DOHH2 (cell line): Measurements from ENCODE around the gene DKK3.

Experiments
- EZH2phosphoT487 ChIP-seq: fragments of 200-600 bp; sonication (generic); IDR thresholded peaks from 2 replicates; pipeline ENCODE4 v1.6.1; 2017; ENCODE audit warnings: borderline replicate concordance, mild to moderate bottlenecking, antibody characterized with exemption, low read length, moderate library complexity, mixed read lengths
- TF ChIP-seq, protein P1 (sequence below): fragments of 200-600 bp; sonication (generic); IDR thresholded peaks from one replicate; pipeline ENCODE4 v1.5.1; 2014; ENCODE audit warnings: antibody characterized with exemption, mild to moderate bottlenecking, low read depth, low read length; ENCODE audit not compliant: poor library complexity, severe bottlenecking

- TF ChIP-seq, protein P1, sequence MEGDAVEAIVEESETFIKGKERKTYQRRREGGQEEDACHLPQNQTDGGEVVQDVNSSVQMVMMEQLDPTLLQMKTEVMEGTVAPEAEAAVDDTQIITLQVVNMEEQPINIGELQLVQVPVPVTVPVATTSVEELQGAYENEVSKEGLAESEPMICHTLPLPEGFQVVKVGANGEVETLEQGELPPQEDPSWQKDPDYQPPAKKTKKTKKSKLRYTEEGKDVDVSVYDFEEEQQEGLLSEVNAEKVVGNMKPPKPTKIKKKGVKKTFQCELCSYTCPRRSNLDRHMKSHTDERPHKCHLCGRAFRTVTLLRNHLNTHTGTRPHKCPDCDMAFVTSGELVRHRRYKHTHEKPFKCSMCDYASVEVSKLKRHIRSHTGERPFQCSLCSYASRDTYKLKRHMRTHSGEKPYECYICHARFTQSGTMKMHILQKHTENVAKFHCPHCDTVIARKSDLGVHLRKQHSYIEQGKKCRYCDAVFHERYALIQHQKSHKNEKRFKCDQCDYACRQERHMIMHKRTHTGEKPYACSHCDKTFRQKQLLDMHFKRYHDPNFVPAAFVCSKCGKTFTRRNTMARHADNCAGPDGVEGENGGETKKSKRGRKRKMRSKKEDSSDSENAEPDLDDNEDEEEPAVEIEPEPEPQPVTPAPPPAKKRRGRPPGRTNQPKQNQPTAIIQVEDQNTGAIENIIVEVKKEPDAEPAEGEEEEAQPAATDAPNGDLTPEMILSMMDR = no peak
- no peak for TF ChIP-seq EZH2phosphoT487
Measured at GRCh38 chr11:11947825-11948224, 60.6 kb downstream of the DKK3 start.
